Mucosa of descending colon (tissue), 3 donors: ENCODE measurements around the gene MAZ. TPM values are rescaled to one million over a fixed set of nuclear protein-coding genes. Genes with fewer than 3 reads are reported as not detected.
A peak's percentile ranks its signal among the peaks of the same experiment; 100 is the strongest.

Experiments used
- ATAC-seq: fragments of 200-7000 bp; cut with Tn5 transposase; one replicate; pipeline ENCODE4 v1.9.1; 2020; ENCODE audit warnings: mild to moderate bottlenecking, moderate library complexity
- DNase-seq, 3 donors: peaks; one replicate each; pipeline ENCODE4 v3.0.0-alpha.2; 2020
- H3K36me3 ChIP-seq: fragments of 200-600 bp; one replicate; pipeline ENCODE4 v1.8.0; 2021; ENCODE audit warnings: low read depth, mild to moderate bottlenecking
- H3K4me1 ChIP-seq: fragments of 200-600 bp; one replicate; pipeline ENCODE4 v1.8.0; 2021; ENCODE audit warnings: low read depth, mild to moderate bottlenecking
- H3K4me3 ChIP-seq: fragments of 200-600 bp; one replicate; pipeline ENCODE4 v1.8.0; 2021; ENCODE audit warnings: mild to moderate bottlenecking
- H3K9me3 ChIP-seq: fragments of 200-600 bp; one replicate; pipeline ENCODE4 v1.8.0; 2021; ENCODE audit warnings: mild to moderate bottlenecking
- CTCF ChIP-seq: fragments of 200-600 bp; IDR thresholded peaks from one replicate; pipeline ENCODE4 v1.8.0; 2022; ENCODE audit warnings: antibody characterized with exemption, mild to moderate bottlenecking
- intact Hi-C, 2 donors: fragments of 100-400 bp; cut with DNase I in 1 of 2; cut with micrococcal nuclease in 1 of 2; formaldehyde crosslinking; loops; one replicate each; pipeline versions ENCODE4 v1.11.0 to v1.11.1; 2022; cut with DNase I, micrococcal nuclease
- total RNA-seq, 3 donors: library from RNA; stranded (reverse); fragmentation: NEBNext Ultra II Directional in 2 of 3; extraction: Animal tissue kit (Norgen Biotek cat#: 25700) in 2 of 3; gene quantifications; one replicate each; pipeline versions ENCODE4 v1.2.1 to v1.2.4, GENCODE V29; 2021 to 2023
- donor health status: DM: no; HTN: no; CAD: no; lungs with moderate emphysema.
- donor health status: DM: no; HTN: no; CAD: no.
- donor health status: DM: no; HTN: yes; CAD: no.

The MAZ gene
- total RNA-seq, 3 donors from 2014 or later, result 224 to 415 (median 225) TPM

GRCh38 chr16:29811170-29811895 lies 5.0 kb downstream of the MAZ start:
- intact Hi-C loops, result no loop called here
- TF ChIP-seq CTCF, result no peak
- Histone ChIP-seq H3K4me3 (peak overlapping the region; percentile 6), H3K4me1 (peaks cover 60% of the 10 kb centered on the region), H3K9me3 (no peaks in the 10 kb centered on the region), H3K36me3 (no peaks in the 10 kb centered on the region)
- ATAC-seq (peak; percentile 60), DNase-seq (peak; percentile 95 to 97 (median 96))

DNA sequence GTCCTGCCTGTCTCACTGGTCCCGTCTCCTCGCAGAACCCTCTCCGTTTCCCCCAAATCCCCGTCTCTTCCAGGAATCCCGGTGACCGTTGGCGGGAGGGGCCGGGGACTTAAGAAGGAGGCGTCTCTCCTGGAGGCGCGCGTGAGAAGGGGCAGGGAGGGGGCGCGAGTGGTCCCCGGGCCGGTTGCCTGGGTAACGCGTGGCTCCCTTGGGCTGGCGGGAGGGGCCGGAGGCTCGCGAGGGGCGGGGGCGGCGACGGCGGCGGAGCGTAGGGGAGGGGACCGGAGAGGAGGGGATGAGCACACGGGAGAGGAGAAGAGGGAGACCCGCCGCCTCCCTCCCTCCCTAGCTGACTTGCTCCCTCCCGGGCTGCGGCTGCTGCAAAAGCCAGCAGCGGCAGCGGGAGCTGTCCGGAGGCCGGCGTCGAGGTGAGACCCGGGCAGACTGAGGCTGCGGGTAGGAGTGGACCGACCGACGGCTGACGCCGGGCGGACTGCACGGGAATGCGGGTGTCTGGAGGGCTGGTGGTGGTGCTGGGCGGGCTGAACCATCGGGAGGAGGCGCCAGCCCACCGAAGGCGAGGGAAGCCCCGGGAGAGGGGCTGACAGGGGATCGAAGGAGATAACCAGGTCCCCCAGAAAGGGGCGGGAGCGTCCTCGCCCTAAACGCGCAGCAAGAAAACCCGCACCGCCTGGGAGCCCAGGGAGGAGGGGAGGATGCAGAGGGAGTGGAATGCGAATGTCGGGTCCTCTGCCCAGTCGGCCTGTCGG lies 5.8 kb downstream of the MAZ start, which contains the start of gene PRRT2:
PRRT2 (plus strand) TSS at position 298 of the 770 bp plus-strand sequence. CDS start 862 bp downstream, outside the sequence.
- TF ChIP-seq CTCF, result no peak
- H3K9me3 ChIP-seq, result no peaks in the 10 kb centered on the region
- DNase-seq (peak; percentile 59 to 78 (median 76)), ATAC-seq (no peak)
- H3K4me1 ChIP-seq, result peaks cover 62% of the 10 kb centered on the region
- intact Hi-C loops, result no loop called here
- H3K36me3 ChIP-seq, result no peaks in the 10 kb centered on the region
- H3K4me3 ChIP-seq, result peak within 1 kb of the TSS; percentile 6

DNA sequence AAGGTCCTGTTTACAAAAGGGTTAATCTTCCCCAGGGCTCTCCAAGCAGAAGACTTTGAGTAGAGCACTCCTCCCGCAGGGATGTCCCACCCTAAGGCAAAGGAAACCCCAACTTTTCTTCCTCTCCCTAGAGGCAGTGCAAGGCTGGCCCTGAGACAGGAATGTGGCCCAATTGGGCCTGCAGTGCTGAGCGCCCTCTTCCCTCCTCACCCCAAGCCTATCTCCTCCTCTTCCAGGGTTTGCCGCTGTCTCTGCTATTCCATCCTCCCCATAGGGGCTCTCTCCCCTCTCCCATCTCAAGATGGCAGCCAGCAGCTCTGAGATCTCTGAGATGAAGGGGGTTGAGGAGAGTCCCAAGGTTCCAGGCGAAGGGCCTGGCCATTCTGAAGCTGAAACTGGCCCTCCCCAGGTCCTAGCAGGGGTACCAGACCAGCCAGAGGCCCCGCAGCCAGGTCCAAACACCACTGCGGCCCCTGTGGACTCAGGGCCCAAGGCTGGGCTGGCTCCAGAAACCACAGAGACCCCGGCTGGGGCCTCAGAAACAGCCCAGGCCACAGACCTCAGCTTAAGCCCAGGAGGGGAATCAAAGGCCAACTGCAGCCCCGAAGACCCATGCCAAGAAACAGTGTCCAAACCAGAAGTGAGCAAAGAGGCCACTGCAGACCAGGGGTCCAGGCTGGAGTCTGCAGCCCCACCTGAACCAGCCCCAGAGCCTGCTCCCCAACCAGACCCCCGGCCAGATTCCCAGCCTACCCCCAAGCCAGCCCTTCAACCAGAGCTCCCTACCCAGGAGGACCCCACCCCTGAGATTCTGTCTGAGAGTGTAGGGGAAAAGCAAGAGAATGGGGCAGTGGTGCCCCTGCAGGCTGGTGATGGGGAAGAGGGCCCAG lies 6.7 kb downstream of the MAZ start:
- DNase-seq (peak in 1 of 3 donors; percentile 43), ATAC-seq (no peak)
- Histone ChIP-seq H3K36me3 (no peaks in the 10 kb centered on the region), H3K9me3 (no peaks in the 10 kb centered on the region), H3K4me1 (peaks cover 69% of the 10 kb centered on the region), H3K4me3 (no peak overlapping the region)
- TF ChIP-seq CTCF, result no peak
- intact Hi-C loops, result no loop called here

DNA sequence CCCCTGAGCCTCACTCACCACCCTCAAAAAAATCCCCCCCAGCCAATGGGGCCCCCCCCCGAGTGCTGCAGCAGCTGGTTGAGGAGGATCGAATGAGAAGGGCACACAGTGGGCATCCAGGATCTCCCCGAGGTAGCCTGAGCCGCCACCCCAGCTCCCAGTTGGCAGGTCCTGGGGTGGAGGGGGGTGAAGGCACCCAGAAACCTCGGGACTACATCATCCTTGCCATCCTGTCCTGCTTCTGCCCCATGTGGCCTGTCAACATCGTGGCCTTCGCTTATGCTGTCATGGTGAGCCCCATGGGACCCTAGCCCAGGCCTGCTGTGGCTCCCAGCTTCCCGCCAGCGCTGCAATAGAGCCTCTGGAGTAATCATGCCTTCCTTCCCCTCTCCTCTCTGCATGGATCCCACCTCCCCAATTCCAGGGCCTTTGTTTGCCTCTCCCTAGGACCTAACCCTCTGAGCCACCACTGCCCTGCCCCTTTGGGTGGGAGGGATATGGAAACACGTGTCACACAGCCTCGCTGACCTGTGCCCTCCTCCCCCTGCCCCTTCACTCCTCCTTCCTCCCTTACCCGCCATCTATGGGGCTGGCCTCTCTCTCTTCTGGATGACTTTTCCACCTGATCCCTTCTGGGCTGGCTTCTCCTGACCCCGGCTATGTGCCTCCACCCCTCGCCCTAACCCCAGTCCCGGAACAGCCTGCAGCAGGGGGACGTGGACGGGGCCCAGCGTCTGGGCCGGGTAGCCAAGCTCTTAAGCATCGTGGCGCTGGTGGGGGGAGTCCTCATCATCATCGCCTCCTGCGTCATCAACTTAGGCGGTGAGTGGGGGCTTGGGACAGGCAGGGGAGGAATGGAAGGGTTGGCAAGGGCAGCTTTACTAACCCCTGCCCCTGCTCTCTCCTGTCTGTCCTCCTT lies 7.6 kb downstream of the MAZ start:
- peaks cover 71% of the 10 kb centered on the region for H3K4me1 ChIP-seq
- peak in 2 of 3 donors; percentile 44 to 64 for DNase-seq

More for the DNA sequence above, 7.6 kb downstream of the MAZ start:
- Histone ChIP-seq H3K4me3 (no peak overlapping the region), H3K36me3 (no peaks in the 10 kb centered on the region), H3K9me3 (no peaks in the 10 kb centered on the region)
- intact Hi-C loops, result no loop called here
- ATAC-seq, result no peak
- TF ChIP-seq CTCF, result no peak
